Kidney (tissue), 14 donors: Measurements from ENCODE around the gene ZGLP1. TPM values are rescaled to one million over a fixed set of nuclear protein-coding genes. Genes with fewer than 3 reads are reported as not detected.

Experiments used
- DNase-seq, 5 donors: peaks; one replicate each; pipeline ENCODE4 v3.0.0-alpha.2; 2013 to 2020
- FAIRE-seq: peaks from 2 replicates; lab custom pipeline; 2012; peaks lifted over from hg19 to GRCh38; lab: Jason Lieb, UNC
- H3K27ac ChIP-seq, 2 donors: one replicate each; pipeline ENCODE4 v1.7.0; 2013; ENCODE audit warnings: low read depth in 2 of 2, low read length in 2 of 2, inconsistent platforms in 1 of 2
- H3K27me3 ChIP-seq: one replicate; pipeline ENCODE4 v1.7.1; 2013; ENCODE audit warnings: low read length, inconsistent platforms; ENCODE audit not compliant: control insufficient read depth, insufficient read depth
- H3K36me3 ChIP-seq, 3 donors: one replicate each; pipeline versions ENCODE4 v1.7.0 to v1.7.1; 2013; ENCODE audit warnings: low read length in 3 of 3, control low read depth in 1 of 3, inconsistent platforms in 1 of 3; ENCODE audit not compliant: insufficient read depth in 3 of 3, control insufficient read depth in 2 of 3
- H3K4me1 ChIP-seq, 3 donors: one replicate each; pipeline versions ENCODE4 v1.7.0 to v1.7.1; 2013; ENCODE audit warnings: low read length in 3 of 3, inconsistent platforms in 1 of 3, low read depth in 1 of 3; ENCODE audit not compliant: control insufficient read depth in 2 of 3, insufficient read depth in 2 of 3
- H3K4me3 ChIP-seq, 3 donors: one replicate each; pipeline versions ENCODE4 v1.7.0 to v1.8.1; 2013; ENCODE audit warnings: low read length in 3 of 3, control low read depth in 1 of 3, inconsistent platforms in 1 of 3
- H3K9ac ChIP-seq, 3 donors: one replicate each; pipeline versions ENCODE4 v1.7.0 to v1.7.1; 2013; ENCODE audit warnings: low read length in 3 of 3, control low read depth in 1 of 3, inconsistent platforms in 1 of 3
- H3K9me3 ChIP-seq, 3 donors: one replicate each; pipeline versions ENCODE4 v1.7.0 to v1.7.1; 2013; ENCODE audit warnings: low read length in 3 of 3, control low read depth in 1 of 3, inconsistent platforms in 1 of 3; ENCODE audit not compliant: control insufficient read depth in 2 of 3, insufficient read depth in 1 of 3
- intact Hi-C: fragments of 100-400 bp; cut with DNase I; formaldehyde crosslinking; loops from one replicate; pipeline ENCODE4 v1.11.1; 2022
- polyA plus RNA-seq: library from polyadenylated mRNA; stranded (reverse); fragments of 350-450 nt; fragmentation: Illumina TruSeq; extraction: RNeasy Lipid Tissue Mini Kit (QIAGEN cat#74804); gene quantifications from one replicate; pipeline ENCODE4 v1.2.3, GENCODE V29; 2014; ENCODE audit warnings: low read depth, low replicate concordance; ENCODE audit not compliant: insufficient read depth
- total RNA-seq: library from RNA; stranded (reverse); fragmentation: NEBNext Ultra II Directional; extraction: Animal tissue kit (Norgen Biotek cat#: 25700); gene quantifications from one replicate; pipeline ENCODE4 v1.2.1, GENCODE V29; 2021
- TF ChIP-seq, protein P1 (sequence below): IDR thresholded peaks from 3 replicates; pipeline ENCODE4 v1.5.1; 2012; ENCODE audit warnings: mild to moderate bottlenecking, moderate library complexity, borderline replicate concordance; ENCODE audit not compliant: insufficient read depth; ENCODE audit errors: extremely low read depth
- donor health status: control.
- donor health status: control.
- donor health status: control.
- donor health status: control.
- donor health status: control.
- donor health status: DM: yes; HTN: yes; CAD: no.
- donor health status: Normal renal cell carcinoma (clear cell type).

ZGLP1 gene
- total and polyA plus RNA-seq, 2 donors from 2014 or later, result 4.6 to 5.5 TPM

DNA sequence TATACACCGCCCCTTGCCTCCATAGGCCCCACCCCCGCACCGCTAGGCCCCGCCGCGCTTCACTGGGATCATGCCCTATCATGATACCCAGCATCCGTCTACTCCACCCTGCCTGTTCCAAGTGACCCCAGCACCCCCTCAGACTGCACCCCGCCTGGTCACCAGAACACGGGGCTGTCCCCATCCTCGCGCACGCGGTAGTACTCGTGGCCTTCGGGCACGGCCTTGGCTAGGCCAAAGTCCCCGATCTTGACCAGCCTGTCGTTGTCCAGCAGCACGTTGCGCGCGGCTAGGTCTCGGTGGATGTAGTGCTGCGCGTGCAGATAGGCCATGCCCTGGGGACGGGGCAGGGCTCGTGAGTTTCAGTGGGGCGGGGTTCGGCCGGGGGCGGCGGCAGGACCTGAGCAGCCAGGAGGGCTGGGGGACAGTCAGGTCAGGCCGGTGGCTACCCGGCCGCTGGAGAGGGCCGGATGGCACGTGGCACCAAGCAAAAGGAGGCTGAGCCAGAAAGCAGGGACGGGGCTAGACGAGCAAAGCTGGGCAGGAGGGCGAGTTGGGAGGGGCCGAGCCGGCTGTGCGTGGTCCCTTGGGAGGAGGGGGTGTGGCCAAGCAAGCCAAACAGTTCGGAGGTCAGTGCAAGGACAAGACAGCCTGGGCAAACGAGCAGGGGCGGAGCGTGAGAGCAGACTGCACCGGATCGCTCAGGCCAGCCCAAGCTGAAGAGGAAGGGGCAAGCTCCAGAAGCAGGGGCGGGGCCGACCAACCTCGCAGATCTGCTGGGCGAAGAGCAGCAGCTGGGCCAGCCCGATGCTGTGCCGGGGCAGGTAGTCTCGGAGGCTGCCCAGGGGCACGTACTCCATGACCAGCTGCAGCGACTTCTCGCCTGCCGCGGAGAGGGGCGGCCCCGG, 43.4 kb upstream of the ZGLP1 start:
- intact Hi-C loops, result no loop called here
- H3K9ac ChIP-seq, result peak overlapping the region in 1 of 3 donors; percentile 69
- H3K27ac ChIP-seq, result peak overlapping the region; percentile 93 to 95
- TF ChIP-seq, protein P1, sequence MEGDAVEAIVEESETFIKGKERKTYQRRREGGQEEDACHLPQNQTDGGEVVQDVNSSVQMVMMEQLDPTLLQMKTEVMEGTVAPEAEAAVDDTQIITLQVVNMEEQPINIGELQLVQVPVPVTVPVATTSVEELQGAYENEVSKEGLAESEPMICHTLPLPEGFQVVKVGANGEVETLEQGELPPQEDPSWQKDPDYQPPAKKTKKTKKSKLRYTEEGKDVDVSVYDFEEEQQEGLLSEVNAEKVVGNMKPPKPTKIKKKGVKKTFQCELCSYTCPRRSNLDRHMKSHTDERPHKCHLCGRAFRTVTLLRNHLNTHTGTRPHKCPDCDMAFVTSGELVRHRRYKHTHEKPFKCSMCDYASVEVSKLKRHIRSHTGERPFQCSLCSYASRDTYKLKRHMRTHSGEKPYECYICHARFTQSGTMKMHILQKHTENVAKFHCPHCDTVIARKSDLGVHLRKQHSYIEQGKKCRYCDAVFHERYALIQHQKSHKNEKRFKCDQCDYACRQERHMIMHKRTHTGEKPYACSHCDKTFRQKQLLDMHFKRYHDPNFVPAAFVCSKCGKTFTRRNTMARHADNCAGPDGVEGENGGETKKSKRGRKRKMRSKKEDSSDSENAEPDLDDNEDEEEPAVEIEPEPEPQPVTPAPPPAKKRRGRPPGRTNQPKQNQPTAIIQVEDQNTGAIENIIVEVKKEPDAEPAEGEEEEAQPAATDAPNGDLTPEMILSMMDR, result no peak
- no peaks in the 10 kb centered on the region for H3K27me3 ChIP-seq
- FAIRE-seq (no peak), DNase-seq (peak; percentile 89 to 96 (median 94))
- peak overlapping the region in 1 of 3 donors; percentile 57 for H3K4me3 ChIP-seq
- H3K4me1 ChIP-seq, result peaks cover 0 to 4% (median 0%) of the 10 kb centered on the region in 3 donors
- no peaks in the 10 kb centered on the region for H3K36me3 ChIP-seq
- no peaks in the 10 kb centered on the region for H3K9me3 ChIP-seq

DNA sequence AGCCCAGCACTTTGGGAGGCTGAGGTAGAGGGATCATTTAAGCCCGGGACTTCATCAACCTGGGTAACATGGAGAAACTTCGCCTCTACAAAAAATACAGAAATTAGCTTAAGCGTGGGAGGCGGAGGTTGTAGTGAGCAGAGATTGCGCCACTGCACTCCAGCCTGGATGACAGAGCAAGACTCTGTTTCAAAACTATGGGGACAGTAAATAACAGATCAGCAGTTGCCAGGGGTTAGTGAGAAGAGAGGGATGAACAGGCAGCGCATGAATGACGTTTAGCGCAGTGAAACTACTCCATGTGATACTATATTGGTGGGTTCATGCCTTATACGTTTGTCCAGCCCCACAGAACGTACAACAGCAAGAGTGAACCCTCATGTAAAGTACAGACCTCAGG, 36.9 kb upstream of the ZGLP1 start:
- intact Hi-C loops, result no loop called here
- no peak for FAIRE-seq

DNA sequence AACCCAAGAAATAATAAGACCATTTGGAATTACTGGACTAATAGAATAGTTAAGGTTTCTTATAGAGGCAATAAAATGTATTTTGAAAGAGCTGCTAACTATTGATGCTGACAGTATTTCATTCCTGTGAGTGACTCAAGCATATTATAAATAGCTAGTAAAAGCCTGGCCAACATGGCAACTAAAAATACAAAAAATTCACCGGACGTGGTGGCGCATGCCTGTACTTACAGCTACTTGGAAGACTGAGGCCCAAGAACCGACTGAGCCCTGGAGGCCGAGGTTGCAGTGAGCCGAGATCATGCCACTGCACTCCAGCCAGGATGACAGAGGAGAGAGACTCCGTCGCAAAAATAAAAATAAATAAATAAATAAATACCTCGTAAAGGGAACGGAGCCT, 35.2 kb upstream of the ZGLP1 start:
- H3K27me3 ChIP-seq, result no peaks in the 10 kb centered on the region
- intact Hi-C loops, result no loop called here
- no peak for DNase-seq
- H3K4me1 ChIP-seq, result no peaks in the 10 kb centered on the region
- FAIRE-seq, result no peak
- H3K36me3 ChIP-seq, result no peaks in the 10 kb centered on the region
- TF ChIP-seq, protein P1, result no peak
- H3K27ac ChIP-seq, result no peak overlapping the region
- H3K9ac ChIP-seq, result no peak overlapping the region
- H3K4me3 ChIP-seq, result no peak overlapping the region
- no peaks in the 10 kb centered on the region for H3K9me3 ChIP-seq

More for the DNA sequence above, 36.9 kb upstream of the ZGLP1 start:
- no peaks in the 10 kb centered on the region for H3K4me1 ChIP-seq
- H3K4me3 ChIP-seq, result no peak overlapping the region
- no peak for DNase-seq
- no peaks in the 10 kb centered on the region for H3K9me3 ChIP-seq
- no peaks in the 10 kb centered on the region for H3K36me3 ChIP-seq
- no peaks in the 10 kb centered on the region for H3K27me3 ChIP-seq
- TF ChIP-seq, protein P1, result no peak
- H3K9ac ChIP-seq, result no peak overlapping the region
- H3K27ac ChIP-seq, result no peak overlapping the region
